A673 (cell line): ENCODE data around the gene THSD7B. TPM values are rescaled to one million over a fixed set of nuclear protein-coding genes. Genes with fewer than 3 reads are reported as not detected.

Experiments
- BruUV-seq: library from RNA; stranded (reverse); fragments of 400-500 nt; replicated peaks from 2 replicates; lab custom pipeline; 2021; lab: Mats Ljungman, UMichigan
- CTCF ChIA-PET: fragments of 300-600 bp; sonication (Branson Sonifier 250); formaldehyde crosslinking; loops from one replicate; lab custom pipeline; 2022; ENCODE audit warnings: antibody characterized with exemption; lab: Charles Lee
- POLR2A ChIA-PET: fragments of 300-600 bp; sonication (Branson Sonifier 250); formaldehyde crosslinking; loops from one replicate; lab custom pipeline; 2022; ENCODE audit warnings: antibody characterized with exemption; ENCODE audit not compliant: low non-redundant PET; lab: Charles Lee
- DNase-seq: peaks from one replicate; pipeline ENCODE4 v3.0.0-alpha.2; 2015; ENCODE audit warnings: low spot score
- H3K27ac ChIP-seq: fragments of 200-600 bp; sonication (generic); 2 replicates; pipeline ENCODE4 v1.5.1; 2016; ENCODE audit warnings: mixed run types, low read depth, mild to moderate bottlenecking, mixed read lengths, antibody characterized with exemption, low read length; ENCODE audit not compliant: poor library complexity, severe bottlenecking
- H3K27me3 ChIP-seq: fragments of 200-600 bp; sonication (generic); replicated peaks from 2 replicates; pipeline ENCODE4 v1.6.1; 2017; ENCODE audit warnings: mixed run types, low read depth, mild to moderate bottlenecking, mixed read lengths, antibody characterized with exemption, low read length; ENCODE audit not compliant: insufficient read depth, poor library complexity
- H3K36me3 ChIP-seq: fragments of 200-600 bp; sonication (generic); 2 replicates; pipeline ENCODE4 v1.6.1; 2016; ENCODE audit warnings: mixed run types, mild to moderate bottlenecking, mixed read lengths, antibody characterized with exemption, low read length; ENCODE audit not compliant: insufficient read depth, poor library complexity, severe bottlenecking
- H3K4me1 ChIP-seq: fragments of 200-600 bp; sonication (generic); 2 replicates; pipeline ENCODE4 v1.6.1; 2017; ENCODE audit warnings: mixed run types, mild to moderate bottlenecking, mixed read lengths, antibody characterized with exemption, low read length; ENCODE audit not compliant: insufficient read depth, poor library complexity, severe bottlenecking
- H3K4me3 ChIP-seq: fragments of 200-600 bp; sonication (generic); 2 replicates; pipeline ENCODE4 v1.5.1; 2016; ENCODE audit warnings: low read depth, mixed run types, mild to moderate bottlenecking, mixed read lengths, low read length; ENCODE audit not compliant: poor library complexity, severe bottlenecking
- H3K9me3 ChIP-seq: fragments of 200-600 bp; sonication (generic); 2 replicates; pipeline ENCODE4 v1.6.1; 2016; ENCODE audit warnings: mixed run types, low read depth, mild to moderate bottlenecking, mixed read lengths, antibody characterized with exemption, low read length; ENCODE audit not compliant: poor library complexity, severe bottlenecking
- EZH2 ChIP-seq: fragments of 200-600 bp; sonication (generic); IDR thresholded peaks from 2 replicates; pipeline ENCODE4 v1.6.1; 2017; ENCODE audit warnings: borderline replicate concordance, low read depth, mild to moderate bottlenecking, mixed read lengths, antibody characterized with exemption, low read length; ENCODE audit not compliant: poor library complexity, severe bottlenecking
- intact Hi-C: fragments of 100-400 bp; cut with micrococcal nuclease; formaldehyde crosslinking; loops from one replicate; pipeline ENCODE4 v1.10.0; 2022; ENCODE audit not compliant: unreplicated experiment
- total RNA-seq: library from RNA; stranded (reverse); gene quantifications from 2 replicates; pipeline ENCODE4 v1.2.3, GENCODE V29; 2021
- TF ChIP-seq, protein P1 (sequence below): fragments of 300-800, 200-600 bp; sonication (generic); conservative IDR thresholded peaks from 2 replicates; pipeline ENCODE4 v1.5.1; 2017; ENCODE audit warnings: low read depth, mild to moderate bottlenecking, antibody characterized with exemption, low read length, moderate library complexity, mixed read lengths

The THSD7B gene
- total RNA-seq, 1 experiment from 2014 or later, result not detected

DNA sequence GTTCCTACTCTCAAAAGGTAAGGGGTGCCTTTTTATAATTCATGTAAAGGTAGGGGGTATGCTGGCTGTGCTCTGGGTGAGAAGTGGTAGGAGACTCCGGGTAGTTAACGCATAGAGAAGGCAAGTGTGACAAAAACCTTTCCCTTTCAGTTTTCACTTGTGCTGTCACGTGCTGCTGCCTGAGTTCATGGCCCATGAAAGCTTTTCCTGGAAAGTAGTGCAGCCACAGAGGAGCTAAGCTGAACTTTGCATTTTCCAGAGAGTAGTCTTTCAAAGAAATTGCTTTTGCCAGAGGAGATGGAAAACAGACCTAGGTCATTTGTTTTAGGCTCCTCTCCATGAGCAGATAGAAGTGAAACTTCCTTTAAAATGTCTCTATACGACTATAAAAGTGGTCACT is 44.7 kb downstream of the THSD7B start:
- BruUV-seq, result no TSS peak
- Histone ChIP-seq H3K4me1 (no peaks in the 10 kb centered on the region), H3K27ac (no peak overlapping the region), H3K36me3 (no peaks in the 10 kb centered on the region), H3K4me3 (no peak overlapping the region), H3K27me3 (no peaks in the 10 kb centered on the region), H3K9me3 (no peaks in the 10 kb centered on the region)
- DNase-seq, result no peak
- intact Hi-C loops, result no loop called here
- ChIA-PET POLR2A (no interaction called here), CTCF (no interaction called here)
- TF ChIP-seq, protein P1, sequence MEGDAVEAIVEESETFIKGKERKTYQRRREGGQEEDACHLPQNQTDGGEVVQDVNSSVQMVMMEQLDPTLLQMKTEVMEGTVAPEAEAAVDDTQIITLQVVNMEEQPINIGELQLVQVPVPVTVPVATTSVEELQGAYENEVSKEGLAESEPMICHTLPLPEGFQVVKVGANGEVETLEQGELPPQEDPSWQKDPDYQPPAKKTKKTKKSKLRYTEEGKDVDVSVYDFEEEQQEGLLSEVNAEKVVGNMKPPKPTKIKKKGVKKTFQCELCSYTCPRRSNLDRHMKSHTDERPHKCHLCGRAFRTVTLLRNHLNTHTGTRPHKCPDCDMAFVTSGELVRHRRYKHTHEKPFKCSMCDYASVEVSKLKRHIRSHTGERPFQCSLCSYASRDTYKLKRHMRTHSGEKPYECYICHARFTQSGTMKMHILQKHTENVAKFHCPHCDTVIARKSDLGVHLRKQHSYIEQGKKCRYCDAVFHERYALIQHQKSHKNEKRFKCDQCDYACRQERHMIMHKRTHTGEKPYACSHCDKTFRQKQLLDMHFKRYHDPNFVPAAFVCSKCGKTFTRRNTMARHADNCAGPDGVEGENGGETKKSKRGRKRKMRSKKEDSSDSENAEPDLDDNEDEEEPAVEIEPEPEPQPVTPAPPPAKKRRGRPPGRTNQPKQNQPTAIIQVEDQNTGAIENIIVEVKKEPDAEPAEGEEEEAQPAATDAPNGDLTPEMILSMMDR, result no peak
- TF ChIP-seq EZH2, result no peak

DNA sequence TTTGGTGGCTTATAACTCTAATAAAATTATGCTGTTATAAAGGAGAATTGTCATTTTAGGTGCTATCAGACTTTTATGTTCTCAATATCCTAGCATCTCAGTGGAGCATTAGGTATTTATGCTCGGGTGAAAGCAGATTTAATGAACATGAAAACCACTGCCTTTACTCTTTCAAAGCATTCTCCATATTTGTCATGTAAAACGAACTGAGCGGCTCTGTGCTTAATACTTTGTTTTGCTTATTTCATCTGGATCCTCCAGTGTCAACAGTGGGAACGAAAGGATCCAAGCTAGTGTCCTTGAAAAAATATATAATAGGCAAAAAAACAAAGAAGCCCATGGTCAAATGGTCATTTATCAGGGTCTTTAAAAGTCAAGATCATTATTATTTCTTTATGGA is 53.5 kb downstream of the THSD7B start:
- BruUV-seq, result no TSS peak
- ChIA-PET CTCF (no interaction called here), POLR2A (no interaction called here)
- no peak for TF ChIP-seq EZH2
- TF ChIP-seq, protein P1, result no peak
- intact Hi-C loops, result no loop called here
- DNase-seq, result no peak
- H3K4me1 ChIP-seq, result no peaks in the 10 kb centered on the region
- H3K9me3 ChIP-seq, result no peaks in the 10 kb centered on the region
- no peak overlapping the region for H3K27ac ChIP-seq
- H3K27me3 ChIP-seq, result peaks cover 3% of the 10 kb centered on the region
- H3K36me3 ChIP-seq, result no peaks in the 10 kb centered on the region
- no peak overlapping the region for H3K4me3 ChIP-seq

- Histone ChIP-seq H3K4me3 (no peak overlapping the region), H3K27me3 (peaks cover 3% of the 10 kb centered on the region), H3K9me3 (no peaks in the 10 kb centered on the region), H3K36me3 (no peaks in the 10 kb centered on the region), H3K4me1 (no peaks in the 10 kb centered on the region), H3K27ac (no peak overlapping the region)
- intact Hi-C loops, result no loop called here
- DNase-seq, result no peak
- TF ChIP-seq EZH2, result no peak
- TF ChIP-seq, protein P1, result no peak
- ChIA-PET POLR2A (no interaction called here), CTCF (no interaction called here)
- no TSS peak for BruUV-seq
Measured at GRCh38 chr2:136823291-136823690, 57.9 kb downstream of the THSD7B start.
